Central memory CD4-positive, alpha-beta T cell (primary cell): ENCODE data around the gene LPAR1.
"Not testable (repeated sequence)": the region's sequence is repeated elsewhere in the genome, so short reads cannot be mapped to it uniquely, and the experiment has no call there.

Experiments used
- DNase-seq: peaks from one replicate; pipeline ENCODE4 v3.0.0; 2022

Gene LPAR1

GRCh38 chr9:110861370-110862110, 176.7 kb downstream of the LPAR1 start:
- not testable (repeated sequence) for DNase-seq

DNA sequence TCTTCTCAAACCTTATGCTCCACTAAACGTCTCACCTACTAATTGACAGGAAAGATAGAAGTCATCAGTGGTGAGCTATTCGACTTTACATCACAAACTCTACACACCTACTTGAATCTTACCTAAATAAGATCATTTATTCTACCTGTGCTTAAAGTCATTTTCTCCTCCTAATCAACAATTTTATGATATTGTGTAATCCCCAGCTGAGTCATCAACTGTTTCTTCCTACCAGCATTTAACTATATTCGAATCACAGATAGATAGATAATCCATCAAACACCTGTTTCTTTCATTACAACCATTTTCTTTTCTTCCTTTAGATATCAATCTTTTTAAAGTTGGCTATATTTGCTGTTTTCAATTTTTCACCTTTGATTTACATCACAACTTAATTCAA, 181.5 kb downstream of the LPAR1 start:
- no peak for DNase-seq

- DNase-seq, result no peak
These were observed 187.7 kb downstream of the LPAR1 start for GRCh38 chr9:110850401-110851135.

DNA sequence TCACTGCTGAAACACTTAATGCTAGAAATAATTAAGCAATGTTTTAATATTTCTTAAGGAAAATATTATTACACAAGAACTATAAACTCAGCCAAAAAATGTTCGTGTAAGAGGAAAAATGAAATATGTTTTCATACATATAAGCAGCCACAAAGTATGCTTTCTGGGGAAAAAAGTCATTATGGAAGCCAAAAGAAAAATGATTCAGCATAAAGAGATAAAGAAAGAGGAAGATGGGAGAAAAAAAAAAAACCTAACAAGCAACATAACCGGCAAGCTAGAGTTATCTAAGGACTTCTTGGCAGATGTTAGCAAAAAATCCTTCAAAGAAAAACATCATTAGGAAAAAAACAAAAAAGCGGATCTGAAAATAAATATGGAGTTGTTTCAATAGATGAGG, 190.6 kb downstream of the LPAR1 start:
- no peak for DNase-seq

DNA sequence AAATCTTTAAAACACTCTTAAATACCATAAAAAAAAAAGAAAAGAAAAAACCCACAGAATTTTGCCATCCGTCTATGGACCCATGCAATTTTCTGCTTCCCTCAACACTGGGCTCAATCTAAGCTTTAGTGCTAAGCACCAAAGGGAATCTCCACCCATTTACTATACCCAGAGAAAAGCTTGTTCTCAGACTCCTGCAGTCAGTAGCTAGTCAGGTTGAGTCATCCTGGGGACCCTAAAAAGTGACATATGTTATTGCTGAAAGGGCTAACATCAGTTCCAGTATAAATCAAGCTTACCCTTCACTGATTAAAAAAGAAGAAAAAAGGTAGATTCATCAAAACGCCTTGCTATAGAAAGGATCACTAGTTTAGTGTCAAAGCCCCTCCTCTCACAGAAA, 192.1 kb downstream of the LPAR1 start:
- no peak for DNase-seq

GRCh38 chr9:110844121-110844520, 194.1 kb downstream of the LPAR1 start:
- DNase-seq, result no peak

GRCh38 chr9:110842986-110843385, 195.3 kb downstream of the LPAR1 start:
- no peak for DNase-seq

DNA sequence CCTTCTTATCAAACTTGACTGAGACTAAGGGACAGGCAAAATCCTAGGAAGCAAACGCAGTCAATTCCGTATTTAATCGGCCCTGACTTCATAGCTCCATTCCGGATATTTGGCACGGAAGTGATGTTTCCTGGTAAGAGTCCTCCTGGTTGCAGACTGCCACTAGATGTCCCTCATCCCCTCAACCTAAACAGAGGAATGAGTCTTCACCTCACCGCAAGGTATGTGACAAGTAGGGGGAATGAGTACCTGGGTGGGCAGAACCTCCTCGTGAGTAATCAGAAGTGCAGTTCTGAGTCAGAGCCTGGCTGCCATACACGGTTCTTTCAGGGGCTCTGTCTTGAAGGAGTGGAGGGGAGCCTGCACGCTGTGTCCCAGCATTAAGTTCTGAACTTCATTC, 196.1 kb downstream of the LPAR1 start:
- no peak for DNase-seq

- DNase-seq, result no peak
These were observed 200.8 kb downstream of the LPAR1 start for GRCh38 chr9:110837401-110838005.

DNA sequence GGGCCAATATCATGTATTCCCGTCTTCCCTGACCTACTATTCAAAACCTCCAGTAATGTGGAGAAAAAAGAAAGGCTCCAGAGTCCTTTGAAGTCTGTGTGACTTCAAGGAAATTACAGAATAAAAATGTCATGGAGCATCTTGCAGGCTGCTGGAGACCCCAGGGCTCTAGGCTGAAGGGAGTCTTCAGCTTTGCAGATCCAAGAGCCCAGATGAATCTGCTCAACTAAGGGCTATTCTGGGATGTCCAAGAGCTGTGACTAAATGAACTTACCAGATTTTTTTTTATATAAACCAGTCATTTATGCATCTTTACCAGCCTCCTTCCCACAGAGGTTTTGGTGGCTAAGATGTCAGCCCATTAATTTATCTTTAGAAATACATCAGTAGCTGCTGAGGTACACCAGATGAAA, 202.4 kb downstream of the LPAR1 start:
- no peak for DNase-seq

DNA sequence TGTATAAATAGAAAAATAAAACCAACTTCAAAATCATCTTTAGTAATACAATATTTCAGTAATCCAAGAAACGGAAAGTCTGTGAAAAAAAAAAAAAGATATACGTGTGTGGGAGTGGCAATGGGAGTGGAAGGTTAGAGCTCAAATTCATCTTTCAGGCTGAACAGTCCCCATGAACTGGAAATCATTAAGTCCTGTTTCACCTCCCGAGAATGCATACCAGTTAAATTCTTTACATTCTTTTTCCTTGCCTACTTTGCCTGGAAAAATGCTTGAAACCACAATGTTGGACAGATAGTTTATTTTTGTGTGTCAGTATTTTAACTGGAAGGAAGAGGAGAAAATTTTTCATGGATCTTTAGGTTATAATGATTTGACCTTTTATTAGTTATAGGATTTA, 202.9 kb downstream of the LPAR1 start:
- DNase-seq, result no peak

- DNase-seq, result no peak
These were observed 205.3 kb downstream of the LPAR1 start for GRCh38 chr9:110832926-110833325.

- no peak for DNase-seq
These were observed 207.8 kb downstream of the LPAR1 start for GRCh38 chr9:110830495-110830894.

DNA sequence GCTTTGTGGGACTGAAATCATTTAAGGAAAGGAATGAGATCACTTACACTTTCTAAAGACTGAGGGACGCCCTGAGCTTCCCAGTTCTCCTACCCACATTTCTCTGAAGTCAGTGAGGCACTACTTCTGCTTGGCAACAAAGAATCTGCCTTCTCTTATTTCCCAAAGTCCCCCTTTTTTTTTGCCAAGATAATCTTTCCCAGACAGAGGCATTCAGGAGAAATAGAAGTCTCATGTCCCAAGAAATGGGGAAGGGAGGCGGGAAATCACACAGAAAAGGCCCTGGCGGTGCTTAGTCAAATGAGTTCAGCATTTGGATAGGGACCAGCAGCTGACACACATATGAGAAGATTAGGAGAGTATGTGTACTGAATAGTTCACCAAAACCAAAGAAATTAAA, 210.0 kb downstream of the LPAR1 start:
- no peak for DNase-seq

GRCh38 chr9:110826400-110826799, 211.9 kb downstream of the LPAR1 start:
- not testable (repeated sequence) for DNase-seq

- no peak for DNase-seq
These were observed 212.3 kb downstream of the LPAR1 start for GRCh38 chr9:110825950-110826349.

DNA sequence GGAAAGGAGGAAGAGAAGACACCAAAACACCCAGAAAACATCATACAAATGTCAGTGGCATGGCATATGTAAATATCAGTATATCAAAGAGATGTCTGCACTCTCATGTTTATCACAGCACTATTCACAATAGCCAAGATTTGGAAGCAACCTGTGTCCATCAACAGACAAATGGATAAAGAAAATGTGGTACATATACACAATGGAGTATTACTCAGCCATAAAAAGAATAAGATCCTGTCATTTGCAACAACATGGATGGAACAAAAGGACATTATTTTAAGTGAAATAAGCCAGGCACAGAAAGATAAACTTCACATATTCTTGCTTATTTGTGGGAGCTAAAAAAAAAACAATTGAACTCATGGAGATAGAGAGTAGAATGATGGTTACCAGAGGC, 213.1 kb downstream of the LPAR1 start:
- not testable (repeated sequence) for DNase-seq
